B cell (primary cell): ENCODE data around the gene ACP1. TPM values are rescaled to one million over a fixed set of nuclear protein-coding genes. Genes with fewer than 3 reads are reported as not detected.

Experiments
- ATAC-seq: fragments of 200-7000 bp; cut with Tn5 transposase; one replicate; pipeline ENCODE4 v1.10.0; 2021; ENCODE audit warnings: low read depth, mild to moderate bottlenecking, moderate number of reproducible peaks, moderate library complexity
- CTCF ChIA-PET: fragments of 350-600 bp; sonication (Branson Sonifier 250); formaldehyde crosslinking; loops from one replicate; lab custom pipeline; 2021; ENCODE audit warnings: antibody characterized with exemption, inconsistent platforms; lab: Charles Lee
- POLR2A ChIA-PET: fragments of 350-600 bp; sonication (Branson Sonifier 250); formaldehyde crosslinking; loops from one replicate; lab custom pipeline; 2021; ENCODE audit warnings: antibody characterized with exemption; lab: Charles Lee
- DNase-seq: peaks from one replicate; pipeline ENCODE4 v3.0.0; 2013
- H2AFZ ChIP-seq: 2 replicates; pipeline ENCODE4 v1.6.1; 2012; ENCODE audit warnings: mild to moderate bottlenecking, low read depth, low read length; ENCODE audit not compliant: insufficient read depth, poor library complexity, severe bottlenecking
- H3K27ac ChIP-seq, 2 donors: 1 replicate in 1 of 2; 2 replicates in 1 of 2; pipeline ENCODE4 v1.5.1; 2012 to 2013; ENCODE audit warnings: low read length in 2 of 2, mild to moderate bottlenecking in 2 of 2, moderate library complexity in 1 of 2
- H3K27me3 ChIP-seq, 4 experiments: fragments of 200-600 bp in 1 of 4; sonication (generic) in 1 of 4; replicated peaks in 1 of 4; 1 replicate in 2 of 4; 2 replicates in 2 of 4; pipeline versions ENCODE4 v1.6.1 to v1.7.0; 2013 to 2016; ENCODE audit warnings: low read length in 3 of 4, mild to moderate bottlenecking in 2 of 4, mixed read lengths in 1 of 4, moderate library complexity in 1 of 4; ENCODE audit not compliant: insufficient read depth in 4 of 4, control insufficient read depth in 3 of 4; ENCODE audit errors: control extremely low read depth in 1 of 4
- H3K36me3 ChIP-seq, 2 experiments: replicated peaks in 1 of 2; 1 replicate in 1 of 2; 2 replicates in 1 of 2; pipeline versions ENCODE4 v1.6.1 to v1.7.1; 2013; ENCODE audit warnings: low read length in 1 of 2; ENCODE audit not compliant: insufficient read depth in 2 of 2, control insufficient read depth in 1 of 2; ENCODE audit errors: control extremely low read depth in 1 of 2, extremely low read depth in 1 of 2
- H3K4me1 ChIP-seq, 2 donors: fragments of 200-600 bp in 1 of 2; sonication (generic) in 1 of 2; 1 replicate in 1 of 2; 2 replicates in 1 of 2; pipeline versions ENCODE4 v1.5.1 to v1.6.1; 2013 to 2017; ENCODE audit warnings: low read length in 2 of 2; ENCODE audit not compliant: control insufficient read depth in 2 of 2, insufficient read depth in 2 of 2
- H3K4me2 ChIP-seq: replicated peaks from 2 replicates; pipeline ENCODE3; 2012; ENCODE audit warnings: mild to moderate bottlenecking, low read depth, low read length; ENCODE audit not compliant: poor library complexity, severe bottlenecking
- H3K4me3 ChIP-seq, 5 experiments: fragments of 200-600 bp in 1 of 5; sonication (generic) in 1 of 5; 1 replicate in 3 of 5; 2 replicates in 2 of 5; pipeline versions ENCODE4 v1.5.1 to v1.7.0; 2011 to 2016; ENCODE audit warnings: low read length in 4 of 5, mild to moderate bottlenecking in 4 of 5, low read depth in 2 of 5, control low read depth in 1 of 5, moderate library complexity in 1 of 5; ENCODE audit not compliant: insufficient read depth in 1 of 5; ENCODE audit errors: control extremely low read depth in 1 of 5, extremely low read depth in 1 of 5
- H3K79me2 ChIP-seq: fragments of 200-600 bp; sonication (generic); one replicate; pipeline ENCODE4 v1.6.0; 2016; ENCODE audit warnings: low read length; ENCODE audit not compliant: control insufficient read depth, insufficient read depth
- H3K9ac ChIP-seq: fragments of 200-600 bp; sonication (generic); 2 replicates; pipeline ENCODE4 v1.6.1; 2017; ENCODE audit warnings: mild to moderate bottlenecking, low read length, moderate library complexity
- H3K9me3 ChIP-seq, 3 donors: one replicate each; pipeline versions ENCODE4 v1.6.1 to v1.7.1; 2013; ENCODE audit warnings: low read length in 2 of 3; ENCODE audit not compliant: control insufficient read depth in 2 of 3, insufficient read depth in 1 of 3; ENCODE audit errors: control extremely low read depth in 1 of 3
- H4K20me1 ChIP-seq: 2 replicates; pipeline ENCODE4 v1.6.0; 2012; ENCODE audit warnings: mild to moderate bottlenecking, low read length; ENCODE audit not compliant: insufficient read depth, control insufficient read depth, poor library complexity, severe bottlenecking
- H3K27ac Mint-ChIP-seq: one replicate; pipeline ENCODE4 v1.8.0; 2021; ENCODE audit warnings: mixed read lengths
- H3K27me3 Mint-ChIP-seq: one replicate; pipeline ENCODE4 v1.8.0; 2021; ENCODE audit warnings: mixed read lengths
- H3K4me1 Mint-ChIP-seq: one replicate; pipeline ENCODE4 v1.8.0; 2021; ENCODE audit warnings: mixed read lengths
- H3K4me3 Mint-ChIP-seq: one replicate; pipeline ENCODE4 v1.8.0; 2021; ENCODE audit warnings: mixed read lengths
- H3K9me3 Mint-ChIP-seq: one replicate; pipeline ENCODE4 v1.8.0; 2022; ENCODE audit warnings: mixed read lengths; ENCODE audit not compliant: insufficient read depth
- CTCF ChIP-seq: fragments of 200-600 bp; IDR thresholded peaks from one replicate; pipeline ENCODE4 v1.8.0; 2022; ENCODE audit warnings: antibody characterized with exemption, mild to moderate bottlenecking
- EZH2 ChIP-seq: IDR thresholded peaks from 2 replicates; pipeline ENCODE4 v1.6.1; 2012; ENCODE audit warnings: borderline replicate concordance, low read depth, mild to moderate bottlenecking, moderate library complexity, low read length; ENCODE audit not compliant: insufficient read depth, poor library complexity, severe bottlenecking
- WGBS: methylation state at CpG from one replicate; pipeline ENCODE4 v1.1.5; 2013; ENCODE audit warnings: missing lambda C conversion rate; ENCODE audit not compliant: insufficient coverage; 5-methylcytosine and 5-hydroxymethylcytosine counted together
- intact Hi-C: fragments of 100-400 bp; cut with micrococcal nuclease; formaldehyde crosslinking; loops from one replicate; pipeline ENCODE4 v1.10.0; 2022
- polyA plus RNA-seq: library from polyadenylated mRNA; depleted of rRNA; stranded (reverse); fragments of >200 nt; gene quantifications from 2 replicates; pipeline ENCODE4 v1.2.3, GENCODE V29; 2012
- total RNA-seq, 2 donors: library from RNA; stranded (reverse); fragments of 120-200 nt in 1 of 2; gene quantifications; 1 replicate in 1 of 2; 2 replicates in 1 of 2; pipeline versions ENCODE4 v1.2.3 to v1.2.4, GENCODE V29; 2013 to 2022

Gene ACP1
- total and polyA plus RNA-seq, 2 donors (not counting 1 experiment from before 2014, with no cell fraction given) = 70.2 to 87.8 TPM

GRCh38 chr2:234421-234820, 30.3 kb upstream of the ACP1 start:
- Histone ChIP-seq H3K4me1 (no peaks in the 10 kb centered on the region), H4K20me1 (no peaks in the 10 kb centered on the region), H3K79me2 (no peaks in the 10 kb centered on the region), H3K27me3 (no peaks in the 10 kb centered on the region), H3K4me3 (no peak overlapping the region), H3K9me3 (no peaks in the 10 kb centered on the region), H3K4me2 (no peak overlapping the region), H3K9ac (no peak overlapping the region), H3K36me3 (peaks cover 7 to 15% of the 10 kb centered on the region in 2 experiments), H3K27ac (no peak overlapping the region), H2AFZ (no peak overlapping the region)
- no peak overlapping the region for H3K27ac Mint-ChIP-seq
- no peaks in the 10 kb centered on the region for H3K9me3 Mint-ChIP-seq
- ATAC-seq (no peak), DNase-seq (no peak)
- POLR2A ChIA-PET = no interaction called here
- H3K27me3 Mint-ChIP-seq = no peaks in the 10 kb centered on the region
- no peaks in the 10 kb centered on the region for H3K4me1 Mint-ChIP-seq
- H3K4me3 Mint-ChIP-seq = no peak overlapping the region
- CTCF ChIA-PET = interaction anchor here (1.8 kb wide), 1 partner anchor 12 kb away, joined by 6 read pairs; no protein-coding TSS in a partner anchor
- 89% methylated on average over 3 of the region's 4 CpGs for WGBS
- TF ChIP-seq EZH2 (no peak), CTCF (no peak)
- intact Hi-C loops = no loop called here

- H3K27ac Mint-ChIP-seq = no peak overlapping the region
- no peaks in the 10 kb centered on the region for H3K4me1 ChIP-seq
These were observed 27.7 kb upstream of the ACP1 start for GRCh38 chr2:236993-237539.

More at GRCh38 chr2:236993-237539, 27.7 kb upstream of the ACP1 start:
- Mint-ChIP-seq H3K4me1 (no peaks in the 10 kb centered on the region), H3K9me3 (no peaks in the 10 kb centered on the region), H3K27me3 (no peaks in the 10 kb centered on the region), H3K4me3 (no peak overlapping the region)
- no peak overlapping the region for H3K4me3 ChIP-seq
- ATAC-seq = no peak
- H4K20me1 ChIP-seq = no peaks in the 10 kb centered on the region
- H2AFZ ChIP-seq = no peak overlapping the region
- CTCF ChIA-PET = interaction anchor here (0.7 to 3.0 kb wide), 2 partner anchors 11 to 400 kb away, joined by 3 to 11 read pairs; no protein-coding TSS in a partner anchor
- no peak overlapping the region for H3K9ac ChIP-seq
- H3K27me3 ChIP-seq = no peaks in the 10 kb centered on the region
- WGBS = 100% methylated on average over 1 of the region's 6 CpGs
- H3K9me3 ChIP-seq = no peaks in the 10 kb centered on the region
- H3K36me3 ChIP-seq = peaks cover 3 to 11% of the 10 kb centered on the region in 2 experiments
- no peak overlapping the region for H3K4me2 ChIP-seq
- intact Hi-C loops = no loop called here
- POLR2A ChIA-PET = no interaction called here
- H3K79me2 ChIP-seq = no peaks in the 10 kb centered on the region
- no peak for TF ChIP-seq CTCF
- no peak for TF ChIP-seq EZH2
- DNase-seq = no peak
- no peak overlapping the region for H3K27ac ChIP-seq
